ENCODE results near the gene PSTK. TPM values are rescaled to one million over a fixed set of nuclear protein-coding genes. Genes with fewer than 3 reads are reported as not detected.
A peak's percentile ranks its signal among the peaks of the same experiment; 100 is the strongest.

The PSTK gene
- total and polyA plus RNA-seq, 9 of the 15 experiments (the other 6 are each of a cell fraction or from before 2014, with no cell fraction given), result 13.2 to 49.7 (median 18.9) TPM

GRCh38 chr10:123007558-123008354 lies 27.6 kb downstream of the PSTK start (continued):
- TF ChIP-seq, protein P1, sequence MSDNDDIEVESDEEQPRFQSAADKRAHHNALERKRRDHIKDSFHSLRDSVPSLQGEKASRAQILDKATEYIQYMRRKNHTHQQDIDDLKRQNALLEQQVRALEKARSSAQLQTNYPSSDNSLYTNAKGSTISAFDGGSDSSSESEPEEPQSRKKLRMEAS (CRISPR knock-in tag; IDR thresholded peaks at IDR 0.05), result peak; percentile 81; the same call in 1 of the 2 replicates
- TF ChIP-seq, protein P2, sequence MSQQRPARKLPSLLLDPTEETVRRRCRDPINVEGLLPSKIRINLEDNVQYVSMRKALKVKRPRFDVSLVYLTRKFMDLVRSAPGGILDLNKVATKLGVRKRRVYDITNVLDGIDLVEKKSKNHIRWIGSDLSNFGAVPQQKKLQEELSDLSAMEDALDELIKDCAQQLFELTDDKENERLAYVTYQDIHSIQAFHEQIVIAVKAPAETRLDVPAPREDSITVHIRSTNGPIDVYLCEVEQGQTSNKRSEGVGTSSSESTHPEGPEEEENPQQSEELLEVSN (IDR thresholded peaks at IDR 0.05; ENCODE audit: borderline replicate concordance in 1 of 2, extremely low read depth in 1 of 2, insufficient read depth in 1 of 2, insufficient read length in 1 of 2, low read depth in 1 of 2, low read length in 1 of 2, poor library complexity in 1 of 2, severe bottlenecking in 1 of 2), result peak; percentile 36 to 54
- TF ChIP-seq CBFA2T3 (IDR thresholded peaks at IDR 0.05), result peak; percentile 43; the same call in 1 of the 2 replicates
- peak; percentile 14; the same call in 1 of the 2 replicates for TF ChIP-seq EP400 (IDR thresholded peaks at IDR 0.05)
- peak; percentile 24; the same call in 1 of the 2 replicates for TF ChIP-seq HMBOX1 (IDR thresholded peaks at IDR 0.05)
- TF ChIP-seq SAP30 (IDR thresholded peaks at IDR 0.05; ENCODE audit: borderline replicate concordance, insufficient read depth, low read depth, low read length, poor library complexity, severe bottlenecking), result peak; percentile 59
- TF ChIP-seq, protein P3, sequence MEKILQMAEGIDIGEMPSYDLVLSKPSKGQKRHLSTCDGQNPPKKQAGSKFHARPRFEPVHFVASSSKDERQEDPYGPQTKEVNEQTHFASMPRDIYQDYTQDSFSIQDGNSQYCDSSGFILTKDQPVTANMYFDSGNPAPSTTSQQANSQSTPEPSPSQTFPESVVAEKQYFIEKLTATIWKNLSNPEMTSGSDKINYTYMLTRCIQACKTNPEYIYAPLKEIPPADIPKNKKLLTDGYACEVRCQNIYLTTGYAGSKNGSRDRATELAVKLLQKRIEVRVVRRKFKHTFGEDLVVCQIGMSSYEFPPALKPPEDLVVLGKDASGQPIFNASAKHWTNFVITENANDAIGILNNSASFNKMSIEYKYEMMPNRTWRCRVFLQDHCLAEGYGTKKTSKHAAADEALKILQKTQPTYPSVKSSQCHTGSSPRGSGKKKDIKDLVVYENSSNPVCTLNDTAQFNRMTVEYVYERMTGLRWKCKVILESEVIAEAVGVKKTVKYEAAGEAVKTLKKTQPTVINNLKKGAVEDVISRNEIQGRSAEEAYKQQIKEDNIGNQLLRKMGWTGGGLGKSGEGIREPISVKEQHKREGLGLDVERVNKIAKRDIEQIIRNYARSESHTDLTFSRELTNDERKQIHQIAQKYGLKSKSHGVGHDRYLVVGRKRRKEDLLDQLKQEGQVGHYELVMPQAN (IDR thresholded peaks at IDR 0.05; ENCODE audit: borderline replicate concordance), result peak; percentile 48; the same call in 1 of the 2 replicates
- no peak for TF ChIP-seq SP2 (IDR thresholded peaks at IDR 0.05; ENCODE audit: extremely low read depth, low read depth, low read length, poor library complexity, severe bottlenecking)
- TF ChIP-seq WHSC1 (IDR thresholded peaks at IDR 0.05; ENCODE audit: low read length), result no peak
- 0 out of 2 replicates have a peak, but pooled peaks have one; percentile 31 for TF ChIP-seq GTF2E2 (tag; IDR thresholded peaks at IDR 0.05)
- peak; percentile 39 for TF ChIP-seq MEIS2 (IDR thresholded peaks at IDR 0.05; ENCODE audit: partially characterized antibody)
- peak; percentile 63 for TF ChIP-seq USF1 (CRISPR knock-in tag; IDR thresholded peaks at IDR 0.05)
- no peak for TF ChIP-seq PTRF (tag; IDR thresholded peaks at IDR 0.05)
- no peak for TF ChIP-seq ZBTB2 (IDR thresholded peaks at IDR 0.05)
- TF ChIP-seq PBX2 (CRISPR knock-in tag; IDR thresholded peaks at IDR 0.05; ENCODE audit: low read depth), result no peak
- TF ChIP-seq PBX2 (tag; conservative IDR thresholded peaks at IDR 0.05; ENCODE audit: low read depth), result peak; percentile 28; the same call in 1 of the 2 replicates

Measured in K562 (cell line).